CD4-positive, alpha-beta memory T cell (primary cell): ENCODE results near the gene VPS45. TPM values are rescaled to one million over a fixed set of nuclear protein-coding genes. Genes with fewer than 3 reads are reported as not detected.
A peak's percentile ranks its signal among the peaks of the same experiment; 100 is the strongest.

Source experiments
- CTCF ChIA-PET: fragments of 350-600 bp; sonication (Branson Sonifier 250); formaldehyde crosslinking; loops from one replicate; lab custom pipeline; 2021; ENCODE audit warnings: inconsistent platforms; ENCODE audit not compliant: partially characterized antibody; lab: Charles Lee
- POLR2A ChIA-PET: fragments of 350-600 bp; sonication (Branson Sonifier 250); formaldehyde crosslinking; loops from one replicate; lab custom pipeline; 2021; ENCODE audit not compliant: partially characterized antibody; lab: Charles Lee
- DNase-seq, 5 donors: peaks; one replicate each; pipeline versions ENCODE4 v3.0.0 to v3.0.0-alpha.2; 2020 to 2022; ENCODE audit warnings: mixed read lengths in 1 of 5
- H3K27ac ChIP-seq: one replicate; pipeline ENCODE4 v1.7.0; 2013; ENCODE audit warnings: low read depth, low read length
- H3K27me3 ChIP-seq: 2 replicates; pipeline ENCODE4 v1.7.0; 2013; ENCODE audit warnings: mild to moderate bottlenecking, low read length, moderate library complexity; ENCODE audit not compliant: insufficient read depth
- H3K36me3 ChIP-seq: 2 replicates; pipeline ENCODE4 v1.7.0; 2013; ENCODE audit warnings: mild to moderate bottlenecking, low read length, moderate library complexity; ENCODE audit not compliant: insufficient read depth
- H3K4me1 ChIP-seq: 2 replicates; pipeline ENCODE4 v1.7.0; 2013; ENCODE audit warnings: mild to moderate bottlenecking, low read length, moderate library complexity; ENCODE audit not compliant: insufficient read depth
- H3K4me3 ChIP-seq, 2 donors: one replicate each; pipeline ENCODE4 v1.7.0; 2013; ENCODE audit warnings: low read length in 2 of 2, mild to moderate bottlenecking in 1 of 2
- H3K9me3 ChIP-seq, 2 donors: one replicate each; pipeline ENCODE4 v1.7.0; 2013; ENCODE audit warnings: low read length in 2 of 2, control low read depth in 1 of 2; ENCODE audit not compliant: control insufficient read depth in 1 of 2
- H3K27ac Mint-ChIP-seq, 7 donors: one replicate each; pipeline ENCODE4 v1.8.0; 2020 to 2021; ENCODE audit warnings: mixed read lengths in 7 of 7, mild to moderate bottlenecking in 6 of 7, inconsistent platforms in 3 of 7, moderate library complexity in 3 of 7
- H3K27me3 Mint-ChIP-seq, 2 donors: one replicate each; pipeline ENCODE4 v1.8.0; 2020 to 2021; ENCODE audit warnings: mixed read lengths in 2 of 2
- H3K36me3 Mint-ChIP-seq, 2 donors: one replicate each; pipeline ENCODE4 v1.8.0; 2020 to 2021; ENCODE audit warnings: mixed read lengths in 2 of 2, inconsistent platforms in 1 of 2, mild to moderate bottlenecking in 1 of 2
- H3K4me1 Mint-ChIP-seq, 4 donors: one replicate each; pipeline ENCODE4 v1.8.0; 2020 to 2021; ENCODE audit warnings: mixed read lengths in 4 of 4, mild to moderate bottlenecking in 1 of 4
- H3K4me3 Mint-ChIP-seq, 8 donors: one replicate each; pipeline ENCODE4 v1.8.0; 2020 to 2021; ENCODE audit warnings: mixed read lengths in 8 of 8, mild to moderate bottlenecking in 7 of 8, moderate library complexity in 6 of 8, inconsistent platforms in 3 of 8
- H3K9me3 Mint-ChIP-seq, 8 donors: one replicate each; pipeline ENCODE4 v1.8.0; 2020 to 2021; ENCODE audit warnings: mixed read lengths in 8 of 8, mild to moderate bottlenecking in 5 of 8, inconsistent platforms in 3 of 8, moderate library complexity in 1 of 8
- intact Hi-C: fragments of 100-400 bp; cut with micrococcal nuclease; formaldehyde crosslinking; loops from one replicate; pipeline ENCODE4 v1.15.1; 2023
- polyA plus RNA-seq, 2 donors: library from polyadenylated mRNA; unstranded; fragments of 300-500 nt; fragmentation: Illumina TruSeq; gene quantifications; one replicate each; pipeline ENCODE4 v1.2.3, GENCODE V29; 2021
- total RNA-seq, 2 experiments: library from RNA; stranded (reverse); gene quantifications; one replicate each; pipeline ENCODE4 v1.2.3, GENCODE V29; 2021

Gene VPS45
- total and polyA plus RNA-seq, 4 experiments from 2014 or later, result 25.1 to 38.5 (median 34.4) TPM

GRCh38 chr1:150162862-150163706 lies 95.5 kb downstream of the VPS45 start:
- Histone ChIP-seq H3K36me3 (no peaks in the 10 kb centered on the region), H3K9me3 (no peaks in the 10 kb centered on the region), H3K27me3 (no peaks in the 10 kb centered on the region), H3K4me1 (peaks cover 40% of the 10 kb centered on the region), H3K27ac (no peak overlapping the region), H3K4me3 (no peak overlapping the region)
- Mint-ChIP-seq H3K27me3 (no peaks in the 10 kb centered on the region), H3K36me3 (peaks cover 11 to 13% of the 10 kb centered on the region in 2 donors), H3K4me1 (peaks cover 34 to 52% (median 42%) of the 10 kb centered on the region in 4 donors), H3K27ac (peak overlapping the region in 5 of 7 donors; percentile 34 to 83 (median 53)), H3K4me3 (peak overlapping the region in 5 of 8 donors; percentile 0 to 61 (median 34)), H3K9me3 (no peaks in the 10 kb centered on the region)
- intact Hi-C loops, result no loop called here
- DNase-seq, result no peak
- POLR2A ChIA-PET, result interaction anchor here (0.6 to 11.2 kb wide), 10 partner anchors 8 to 561 kb away, joined by 3 to 130 read pairs (median 4); partner anchors contain the start of genes PLEKHO1 and VPS45
- CTCF ChIA-PET, result interaction anchor here (0.8 to 19.3 kb wide), 8 partner anchors 11 to 201 kb away, joined by 3 to 574 read pairs (median 4); partner anchors contain the start of gene VPS45

GRCh38 chr1:150164224-150164623 lies 96.6 kb downstream of the VPS45 start:
- Mint-ChIP-seq H3K4me1 (peaks cover 33 to 43% (median 38%) of the 10 kb centered on the region in 4 donors), H3K27me3 (no peaks in the 10 kb centered on the region), H3K4me3 (no peak overlapping the region), H3K27ac (peak overlapping the region in 3 of 7 donors; percentile 50 to 61 (median 57)), H3K36me3 (peaks cover 8% of the 10 kb centered on the region in 2 donors), H3K9me3 (no peaks in the 10 kb centered on the region)
- Histone ChIP-seq H3K36me3 (no peaks in the 10 kb centered on the region), H3K27ac (no peak overlapping the region), H3K27me3 (no peaks in the 10 kb centered on the region), H3K4me3 (no peak overlapping the region), H3K9me3 (no peaks in the 10 kb centered on the region), H3K4me1 (peaks cover 34% of the 10 kb centered on the region)
- CTCF ChIA-PET, result interaction anchor here (2.2 to 19.3 kb wide), 5 partner anchors 9 to 93 kb away, joined by 7 to 574 read pairs (median 17); partner anchors contain the start of gene VPS45
- intact Hi-C loops, result no loop called here
- POLR2A ChIA-PET, result interaction anchor here (0.9 to 11.2 kb wide), 5 partner anchors 13 to 277 kb away, joined by 3 to 130 read pairs (median 3); partner anchors contain the start of gene PLEKHO1
- DNase-seq, result no peak

- Mint-ChIP-seq H3K4me3 (no peak overlapping the region), H3K9me3 (no peaks in the 10 kb centered on the region), H3K27ac (peak overlapping the region in 4 of 7 donors; percentile 54 to 66 (median 63)), H3K4me1 (peaks cover 30 to 37% (median 35%) of the 10 kb centered on the region in 4 donors), H3K36me3 (peaks cover 3 to 5% of the 10 kb centered on the region in 2 donors), H3K27me3 (no peaks in the 10 kb centered on the region)
- intact Hi-C loops, result no loop called here
- H3K9me3 ChIP-seq, result no peaks in the 10 kb centered on the region
- H3K36me3 ChIP-seq, result no peaks in the 10 kb centered on the region
- H3K4me3 ChIP-seq, result no peak overlapping the region
- H3K4me1 ChIP-seq, result peaks cover 29% of the 10 kb centered on the region
- no peaks in the 10 kb centered on the region for H3K27me3 ChIP-seq
- DNase-seq, result no peak
- no peak overlapping the region for H3K27ac ChIP-seq
- ChIA-PET CTCF (interaction anchor here (1.0 to 19.3 kb wide), 16 partner anchors 8 to 93 kb away, joined by 3 to 574 read pairs (median 6); partner anchors contain the start of gene VPS45), POLR2A (interaction anchor here (1.4 to 11.2 kb wide), 4 partner anchors 9 to 89 kb away, joined by 6 to 130 read pairs (median 59); partner anchors contain the start of gene PLEKHO1)
Measured at GRCh38 chr1:150164779-150165178, 97.2 kb downstream of the VPS45 start.

GRCh38 chr1:150165622-150166612 lies 98.3 kb downstream of the VPS45 start:
- ChIA-PET POLR2A (interaction anchor here (1.4 to 11.2 kb wide), 5 partner anchors 10 to 98 kb away, joined by 4 to 130 read pairs (median 6); partner anchors contain the start of genes PLEKHO1 and VPS45), CTCF (interaction anchor here (0.7 to 19.3 kb wide), 19 partner anchors 9 to 202 kb away, joined by 3 to 574 read pairs (median 5); partner anchors contain the start of genes OTUD7B and VPS45)
- no peaks in the 10 kb centered on the region for H3K27me3 Mint-ChIP-seq
- no peaks in the 10 kb centered on the region for H3K9me3 Mint-ChIP-seq
- Histone ChIP-seq H3K4me1 (peaks cover 17% of the 10 kb centered on the region), H3K27ac (no peak overlapping the region), H3K4me3 (no peak overlapping the region), H3K27me3 (no peaks in the 10 kb centered on the region), H3K9me3 (no peaks in the 10 kb centered on the region), H3K36me3 (no peaks in the 10 kb centered on the region)
- intact Hi-C loops, result loop anchor here (1.0 kb wide), 2 partner anchors 93 to 204 kb away; no protein-coding TSS in a partner anchor
- peak overlapping the region in 3 of 7 donors; percentile 32 to 62 (median 48) for H3K27ac Mint-ChIP-seq
- peaks cover 21 to 27% (median 25%) of the 10 kb centered on the region in 4 donors for H3K4me1 Mint-ChIP-seq
- no peak overlapping the region for H3K4me3 Mint-ChIP-seq
- H3K36me3 Mint-ChIP-seq, result peaks cover 3% of the 10 kb centered on the region in 2 donors
- DNase-seq, result peak; percentile 40 to 52 (median 47)

- Histone ChIP-seq H3K9me3 (no peaks in the 10 kb centered on the region), H3K4me1 (no peaks in the 10 kb centered on the region), H3K4me3 (no peak overlapping the region), H3K36me3 (no peaks in the 10 kb centered on the region), H3K27me3 (no peaks in the 10 kb centered on the region), H3K27ac (no peak overlapping the region)
- no peaks in the 10 kb centered on the region for H3K9me3 Mint-ChIP-seq
- peaks cover 0 to 7% (median 2%) of the 10 kb centered on the region in 4 donors for H3K4me1 Mint-ChIP-seq
- H3K27me3 Mint-ChIP-seq, result no peaks in the 10 kb centered on the region
- no peak overlapping the region for H3K27ac Mint-ChIP-seq
- ChIA-PET POLR2A (interaction anchor here (0.6 to 1.3 kb wide), 5 partner anchors 10 to 97 kb away, joined by 3 to 4 read pairs (median 3); no protein-coding TSS in a partner anchor), CTCF (interaction anchor here (0.6 to 19.3 kb wide), 10 partner anchors 9 to 208 kb away, joined by 3 to 574 read pairs (median 3); partner anchors contain the start of gene VPS45)
- DNase-seq, result peak; percentile 28 to 52 (median 38)
- intact Hi-C loops, result loop anchor here (2.0 kb wide), 1 partner anchor 18 kb away; no protein-coding TSS in a partner anchor
- no peak overlapping the region for H3K4me3 Mint-ChIP-seq
- no peaks in the 10 kb centered on the region for H3K36me3 Mint-ChIP-seq
Measured at GRCh38 chr1:150168960-150169601, 101.5 kb downstream of the VPS45 start.

GRCh38 chr1:150171801-150172200 lies 104.2 kb downstream of the VPS45 start:
- Histone ChIP-seq H3K36me3 (no peaks in the 10 kb centered on the region), H3K27me3 (no peaks in the 10 kb centered on the region), H3K4me1 (no peaks in the 10 kb centered on the region), H3K27ac (no peak overlapping the region), H3K4me3 (no peak overlapping the region), H3K9me3 (no peaks in the 10 kb centered on the region)
- Mint-ChIP-seq H3K4me3 (no peak overlapping the region), H3K4me1 (no peaks in the 10 kb centered on the region), H3K27ac (no peak overlapping the region), H3K9me3 (no peaks in the 10 kb centered on the region), H3K27me3 (no peaks in the 10 kb centered on the region), H3K36me3 (no peaks in the 10 kb centered on the region)
- intact Hi-C loops, result no loop called here
- DNase-seq, result no peak
- CTCF ChIA-PET, result interaction anchor here (1.2 to 19.3 kb wide), 4 partner anchors 10 to 211 kb away, joined by 4 to 574 read pairs (median 8); partner anchors contain the start of gene VPS45
- POLR2A ChIA-PET, result interaction anchor here (1.2 kb wide), 1 partner anchor 11 kb away, joined by 4 read pairs; no protein-coding TSS in a partner anchor
